Stimulated activated CD4-positive, alpha-beta T cell treated with anti-CD3 and anti-CD28 coated beads, Interleukin-12 subunit alpha, Interleukin-12 subunit beta, amount 100 ng/mL, for 24 hours (primary cell): ENCODE measurements around the gene TMEM170B.

Source experiments
- DNase-seq, 2 experiments: peaks; one replicate each; pipeline ENCODE4 v3.0.0-alpha.2; 2020; ENCODE audit warnings: low read depth in 2 of 2

Gene TMEM170B

DNA sequence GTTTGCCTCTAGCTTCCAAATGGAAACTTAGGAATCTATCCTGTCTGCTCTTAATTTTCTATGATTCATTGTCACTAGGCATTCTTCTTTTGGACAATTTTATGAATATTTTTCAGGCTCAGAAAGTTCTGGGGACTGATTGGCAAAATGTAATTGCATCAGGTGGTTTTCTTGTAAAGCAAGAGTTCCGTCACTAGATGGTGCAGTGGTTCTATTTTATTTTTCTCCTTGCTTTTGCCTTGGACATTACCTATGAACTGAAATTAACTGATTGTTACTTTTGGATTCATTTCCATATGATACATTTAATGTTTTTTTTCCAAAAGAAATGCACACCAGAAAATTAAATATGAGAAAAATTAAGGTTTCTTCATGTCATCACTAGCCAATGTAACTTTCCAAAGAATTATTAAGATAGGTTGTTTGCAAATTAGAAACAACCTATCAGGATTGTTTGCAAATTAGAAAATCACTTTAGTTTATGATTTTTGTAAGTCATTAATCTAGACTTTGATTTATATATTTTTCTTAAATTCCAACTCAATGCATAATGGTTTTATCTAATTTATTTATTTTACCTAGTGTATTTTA is 48.0 kb downstream of the TMEM170B start:
- no peak for DNase-seq

- no peak for DNase-seq
These were observed 48.6 kb downstream of the TMEM170B start for GRCh38 chr6:11586117-11586516.

- DNase-seq = no peak
These were observed 49.0 kb downstream of the TMEM170B start for GRCh38 chr6:11586536-11586935.

DNA sequence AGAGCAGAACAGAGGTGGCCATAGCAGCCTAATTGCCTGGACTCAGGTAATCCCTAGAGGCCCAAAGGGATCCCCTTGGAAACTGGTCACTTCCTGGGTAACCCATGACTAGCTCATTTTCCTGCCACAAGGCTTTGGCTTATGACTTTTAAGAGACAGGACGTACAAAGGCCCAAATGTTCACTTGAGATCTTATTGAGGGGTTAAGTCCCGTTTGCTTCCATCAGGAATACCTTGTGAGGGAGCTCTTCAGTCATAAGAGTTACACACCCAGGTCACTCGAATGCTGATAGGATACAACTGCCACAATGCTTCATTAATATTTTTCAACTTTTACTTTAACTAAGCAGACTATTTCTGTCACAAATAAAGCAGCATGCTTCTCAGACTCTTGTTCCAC is 51.7 kb downstream of the TMEM170B start:
- DNase-seq = no peak

DNA sequence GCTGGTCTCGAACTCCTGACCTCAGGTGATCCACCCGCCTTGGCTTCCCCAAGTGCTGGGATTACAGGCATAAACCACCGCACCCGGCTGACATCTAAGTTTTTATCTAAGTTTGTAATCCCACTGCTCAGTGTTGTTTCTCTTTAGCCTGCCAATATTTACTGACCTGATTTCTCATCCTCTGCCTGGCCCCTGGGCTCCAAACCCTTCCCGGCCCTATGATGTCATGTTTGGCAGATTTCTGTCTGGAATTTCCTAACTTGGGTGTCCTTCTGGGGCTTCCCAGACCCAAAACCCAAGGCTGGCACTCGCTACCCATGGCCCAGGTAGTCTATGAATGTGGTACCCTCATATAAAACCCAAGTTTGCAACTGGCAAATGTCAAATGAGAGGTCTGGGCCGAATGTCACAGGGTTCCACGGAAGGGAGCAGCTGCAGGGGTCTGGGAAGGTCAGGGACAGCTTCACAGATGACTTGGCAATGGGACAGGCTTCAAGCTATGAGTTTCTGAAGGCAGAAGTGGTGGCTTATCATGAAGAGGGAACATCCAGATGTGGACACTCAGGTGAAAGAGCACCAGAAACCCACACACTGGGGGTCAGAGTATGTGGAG is 54.9 kb downstream of the TMEM170B start:
- no peak for DNase-seq

DNA sequence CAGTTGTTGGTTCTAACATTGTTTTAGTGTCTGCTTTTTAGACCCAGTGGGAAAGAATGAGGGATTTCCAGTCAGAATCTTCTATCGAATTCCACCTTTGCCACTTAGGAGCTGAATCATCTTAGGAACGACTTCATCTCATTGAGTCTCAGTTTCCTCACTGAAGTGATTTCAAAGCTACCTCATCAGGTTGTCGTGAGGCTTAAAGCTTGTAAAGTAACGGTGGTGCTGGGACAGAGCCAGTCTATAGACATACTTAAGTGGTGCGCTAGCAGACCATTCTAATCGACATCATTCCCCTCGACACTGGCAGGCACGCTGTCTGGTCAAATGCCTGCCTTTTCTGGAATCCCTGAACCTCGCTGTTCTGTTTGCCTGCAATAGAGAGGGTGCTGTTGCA is 55.5 kb downstream of the TMEM170B start:
- no peak for DNase-seq

DNA sequence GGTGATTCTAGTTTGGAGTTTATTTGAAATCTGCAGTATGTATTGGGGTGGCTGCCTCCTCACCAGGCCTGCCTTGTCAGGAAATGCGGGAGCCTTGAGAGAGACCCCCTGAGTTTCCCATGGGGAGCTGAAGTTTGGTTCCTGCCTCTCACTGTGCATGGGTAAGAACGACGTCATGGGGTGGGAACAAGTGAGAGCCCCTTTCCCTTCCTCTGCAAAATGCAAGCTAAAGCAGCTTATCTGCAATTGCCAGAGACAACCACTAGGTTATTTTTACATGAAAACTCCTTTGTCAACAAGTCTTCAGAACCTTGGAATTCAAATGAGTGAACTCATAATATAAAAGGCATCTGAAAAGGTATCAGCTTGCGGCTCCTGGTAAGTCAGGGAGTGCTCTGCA is 58.4 kb downstream of the TMEM170B start:
- no peak for DNase-seq

DNA sequence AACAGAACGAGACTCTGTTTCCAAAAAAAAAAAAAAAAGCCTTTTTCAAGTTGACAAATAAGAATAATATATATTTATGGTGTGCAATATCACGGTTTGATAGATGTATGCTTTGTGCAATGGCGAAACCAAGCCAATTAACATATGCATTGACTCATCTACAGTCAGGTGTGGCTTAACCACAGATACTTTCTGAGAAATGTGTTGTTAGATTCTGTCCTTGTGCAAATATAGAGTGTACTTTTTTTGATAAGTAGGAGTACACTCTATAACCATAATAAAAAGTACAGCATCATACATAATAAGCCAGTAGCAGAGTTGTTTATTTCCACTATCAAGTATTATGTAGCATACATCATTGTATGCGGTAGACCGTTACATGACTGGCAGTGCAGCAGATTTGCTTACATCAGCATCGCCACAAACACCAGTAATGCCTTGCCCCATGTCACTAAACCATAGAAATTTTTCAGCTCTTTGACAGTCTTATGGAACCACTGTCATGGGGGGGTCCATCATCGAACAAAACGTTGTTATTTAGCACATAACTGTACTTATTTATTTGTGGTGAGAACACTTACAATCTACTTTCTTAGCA is 59.2 kb downstream of the TMEM170B start:
- DNase-seq = no peak

GRCh38 chr6:11598687-11599086 is 61.1 kb downstream of the TMEM170B start:
- no peak for DNase-seq

DNA sequence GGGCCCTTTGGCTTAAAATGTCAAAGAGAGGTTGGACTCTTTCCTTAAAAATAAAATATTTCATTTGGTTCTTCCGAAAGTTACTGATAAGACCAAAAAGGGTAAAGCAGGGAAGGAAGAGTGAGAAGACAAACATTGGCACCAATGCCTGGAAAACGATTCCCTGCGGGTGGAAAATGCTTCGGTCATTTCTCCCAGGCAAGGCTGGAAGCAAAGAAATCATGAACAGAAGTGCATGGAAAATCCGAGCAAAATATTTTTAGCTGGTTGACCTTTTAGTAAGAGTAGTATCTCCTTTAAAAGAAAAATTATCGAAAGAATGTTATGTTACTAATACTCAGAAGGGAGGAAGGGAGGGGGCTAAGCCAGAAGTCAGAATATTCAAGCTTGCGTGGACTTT is 62.7 kb downstream of the TMEM170B start:
- DNase-seq = no peak

GRCh38 chr6:11601776-11602605 is 64.4 kb downstream of the TMEM170B start:
- DNase-seq = no peak

DNA sequence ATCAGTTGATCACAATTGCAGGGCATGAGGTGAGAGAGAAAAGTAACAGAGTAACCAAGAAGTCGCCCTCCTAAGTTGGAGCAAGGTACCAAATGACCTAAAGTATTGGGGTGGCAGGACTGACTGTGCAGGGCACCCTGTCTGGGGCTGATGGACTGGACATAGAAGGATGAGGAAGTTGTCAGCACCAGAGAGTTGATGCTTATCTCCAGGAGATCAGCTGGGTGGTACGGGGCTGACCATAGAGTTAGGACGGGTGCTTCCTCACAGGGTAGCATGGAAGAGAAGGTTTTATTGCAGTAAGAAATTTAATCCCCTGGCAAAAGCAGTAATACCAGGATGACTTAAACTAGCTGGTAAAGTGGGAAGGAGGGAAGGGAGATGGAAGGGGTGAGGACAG is 66.7 kb downstream of the TMEM170B start:
- no peak for DNase-seq

- DNase-seq = no peak
These were observed 67.4 kb downstream of the TMEM170B start for GRCh38 chr6:11604836-11605506.

GRCh38 chr6:11605507-11605905 is 68.0 kb downstream of the TMEM170B start:
- DNase-seq = no peak

DNA sequence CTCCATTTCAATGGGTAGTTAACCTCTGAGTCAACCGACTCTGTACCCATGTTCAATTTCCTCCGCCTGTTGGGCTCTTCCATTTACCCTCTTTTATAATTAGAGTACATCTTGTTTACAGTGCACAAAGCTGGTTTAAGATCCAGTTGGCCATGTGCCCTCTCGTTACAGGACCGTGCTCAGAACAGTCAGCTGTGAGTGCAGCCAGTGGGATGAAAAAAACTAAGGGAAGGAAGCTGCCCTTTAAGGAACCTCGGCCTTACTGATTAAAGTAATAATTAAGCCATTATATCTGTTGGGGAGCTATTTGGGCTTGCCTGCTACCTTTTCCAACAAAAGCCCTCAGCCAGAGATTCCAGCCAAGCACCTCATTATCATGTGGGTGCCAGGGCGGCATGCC is 68.8 kb downstream of the TMEM170B start:
- no peak for DNase-seq

- no peak for DNase-seq
These were observed 69.8 kb downstream of the TMEM170B start for GRCh38 chr6:11607383-11607782.

DNA sequence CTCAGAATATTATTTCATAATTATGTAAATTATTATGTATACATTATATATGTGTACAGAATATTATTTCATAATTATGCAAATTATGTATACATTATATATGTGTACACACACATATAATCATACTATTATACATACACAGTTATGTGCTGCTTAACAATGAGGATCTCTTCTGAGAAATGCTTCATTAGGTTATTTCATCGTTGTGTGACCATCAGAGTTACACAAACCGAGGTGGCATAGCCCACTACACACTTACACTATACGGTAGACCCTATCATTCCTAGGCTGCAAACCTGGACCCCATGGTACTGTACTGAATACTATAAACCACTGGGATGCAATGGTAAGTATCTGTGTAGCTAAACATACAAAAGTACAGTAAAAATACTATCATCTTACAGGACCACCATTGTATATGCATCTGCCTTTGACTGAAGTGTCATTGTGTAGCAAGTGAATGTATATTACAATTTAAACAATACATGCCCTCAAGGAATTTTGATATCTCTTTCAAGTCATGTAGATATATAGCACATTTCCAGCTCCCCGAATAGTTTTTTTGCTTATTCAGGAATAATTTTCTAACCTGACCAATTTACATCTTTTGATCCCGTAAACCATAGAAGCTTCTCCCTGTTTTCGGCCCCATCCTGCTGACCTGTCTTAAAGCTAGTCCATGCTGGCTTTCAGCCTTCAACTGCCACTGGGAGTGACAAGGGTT is 71.2 kb downstream of the TMEM170B start:
- no peak for DNase-seq

DNA sequence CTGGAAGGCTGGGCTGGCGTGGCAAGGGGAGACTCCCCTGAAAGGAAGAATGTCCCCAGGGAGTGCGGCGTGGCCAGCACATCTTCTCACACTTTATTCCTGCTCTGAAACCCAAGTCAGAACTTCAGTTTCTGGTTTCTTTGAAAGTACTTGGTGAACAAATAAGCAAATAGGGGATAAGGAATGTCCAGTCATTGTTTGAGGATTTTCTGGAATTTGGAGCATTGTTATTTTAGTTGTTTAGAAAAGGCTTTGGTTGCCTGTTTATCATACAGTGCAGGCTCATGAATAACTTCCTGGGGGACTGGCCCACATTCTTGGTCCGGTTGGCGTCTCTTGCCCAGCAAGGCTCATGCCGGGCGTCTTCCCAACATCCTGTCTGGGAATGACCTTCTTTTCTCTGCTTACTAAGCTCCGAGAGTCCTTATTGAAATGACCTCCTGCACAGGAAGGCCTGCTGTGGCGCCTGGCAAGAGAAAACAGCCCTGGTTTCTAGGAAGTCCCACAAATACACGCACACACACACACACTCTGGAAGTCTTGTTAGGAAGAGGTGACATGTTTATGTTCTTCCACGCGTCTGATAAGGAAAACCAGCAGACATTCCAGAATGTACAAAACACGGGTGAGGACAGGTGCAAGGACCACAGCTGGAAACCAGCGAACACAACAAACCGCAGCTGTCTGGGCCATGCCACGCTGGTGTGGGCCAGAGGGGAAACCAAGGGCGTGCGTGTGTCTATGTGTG is 71.9 kb downstream of the TMEM170B start:
- DNase-seq = no peak

DNA sequence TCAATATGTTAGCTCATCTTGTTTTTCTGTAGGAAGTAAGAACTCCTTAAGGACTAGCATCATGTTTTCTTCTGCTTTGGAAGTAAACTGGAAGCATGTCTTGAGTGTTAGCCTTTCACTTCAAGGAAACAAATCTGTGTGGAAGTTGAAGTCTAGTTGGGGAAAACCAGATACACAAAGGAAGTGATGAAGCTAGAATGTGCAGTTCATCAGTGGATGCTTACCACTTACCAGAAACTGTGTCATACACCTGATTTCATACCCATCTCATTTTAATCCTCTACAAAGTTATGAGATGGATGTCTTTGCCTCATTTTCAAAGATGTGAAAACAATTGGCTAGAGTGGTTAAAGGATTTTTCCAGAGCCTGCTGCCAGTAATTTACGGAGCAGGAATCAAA is 75.8 kb downstream of the TMEM170B start:
- DNase-seq = no peak

DNA sequence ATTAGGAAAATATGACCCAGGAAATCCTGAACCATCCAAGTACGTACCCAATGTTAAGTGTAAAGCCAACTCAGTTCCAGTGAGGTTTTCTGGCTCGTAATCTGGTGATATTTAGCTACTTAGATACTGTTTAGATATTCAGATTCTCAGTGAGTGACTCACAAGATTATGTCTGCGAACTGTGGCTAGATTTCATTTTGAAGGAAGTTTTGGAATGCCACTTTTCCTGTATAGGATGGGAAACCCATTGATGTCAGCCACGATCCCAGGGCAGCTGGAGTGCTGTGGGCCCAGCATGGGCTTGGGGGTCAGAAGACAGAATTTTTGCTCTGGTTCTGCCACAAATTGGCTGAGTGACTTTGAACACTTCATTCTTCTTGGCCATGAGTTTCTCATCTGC is 76.3 kb downstream of the TMEM170B start:
- no peak for DNase-seq
